SK-N-SH treated with all-trans-retinoic acid at 6 μM for 48 hours (cell line): ENCODE results near the gene PRSS38.

Experiments
- CSRNP3 ChIP-seq: fragments of 250-450 bp; sonication (Bioruptor Pico); IDR thresholded peaks from 2 replicates; pipeline ENCODE4 v1.5.1; 2021; ENCODE audit warnings: mild to moderate bottlenecking, moderate library complexity
- RARB ChIP-seq: fragments of 250-450 bp; sonication (Bioruptor Pico); IDR thresholded peaks from 2 replicates; pipeline ENCODE4 v1.8.0; 2021; ENCODE audit warnings: mild to moderate bottlenecking, moderate library complexity
- TCF4 ChIP-seq: fragments of 250-450 bp; sonication (Bioruptor Pico); IDR thresholded peaks from 2 replicates; pipeline ENCODE4 v1.8.0; 2021; ENCODE audit warnings: mild to moderate bottlenecking, moderate library complexity, borderline replicate concordance
- TSHZ2 ChIP-seq: fragments of 250-450 bp; sonication (Bioruptor Pico); IDR thresholded peaks from 2 replicates; pipeline ENCODE4 v1.5.0; 2020; ENCODE audit warnings: mild to moderate bottlenecking, moderate library complexity
- ZC3H10 ChIP-seq: fragments of 250-450 bp; sonication (Bioruptor Pico); IDR thresholded peaks from 2 replicates; pipeline ENCODE4 v1.5.1; 2021; ENCODE audit warnings: mild to moderate bottlenecking, moderate library complexity

DNA sequence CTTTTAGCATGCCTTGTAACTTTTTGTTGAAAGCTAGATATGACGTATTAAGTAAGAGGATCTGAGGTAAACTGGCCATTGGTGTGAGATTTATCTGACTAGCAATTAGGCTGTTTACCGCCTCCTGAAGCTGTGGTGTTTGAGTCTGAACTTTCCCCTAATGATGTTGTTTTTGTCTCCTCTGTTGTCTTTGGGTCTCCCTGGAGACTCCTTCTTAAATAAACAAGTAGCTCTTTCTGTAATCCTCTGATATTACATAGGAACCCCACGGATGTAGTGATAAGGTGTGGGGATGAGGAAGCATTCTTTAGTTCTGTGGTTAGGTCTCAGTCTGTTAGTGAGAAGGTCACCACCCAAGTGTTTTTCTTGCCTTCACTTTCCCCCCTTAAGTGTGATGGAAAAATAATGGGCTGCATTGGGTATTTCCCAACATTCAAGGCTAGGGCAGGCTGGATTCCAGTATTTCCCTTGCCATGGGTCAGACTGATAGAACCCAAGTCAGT is 33.0 kb downstream of the PRSS38 start:
- TF ChIP-seq RARB (CRISPR knock-in tag), result no peak
- no peak for TF ChIP-seq CSRNP3
- TF ChIP-seq TCF4 (CRISPR knock-in tag), result no peak
- TF ChIP-seq TSHZ2, result no peak
- TF ChIP-seq ZC3H10, result no peak
